OCI-LY3 (cell line): ENCODE results near the gene AFF2.

ENCODE experiments used
- CTCF ChIP-seq: fragments of 200-600, 300-600 bp; sonication (generic); IDR thresholded peaks from 2 replicates; pipeline ENCODE4 v1.5.1; 2014; ENCODE audit warnings: antibody characterized with exemption, low read length, low read depth
- EZH2phosphoT487 ChIP-seq: fragments of 200-600 bp; shearing (Covaris generic); IDR thresholded peaks from 2 replicates; pipeline ENCODE4 v1.6.1; 2018; ENCODE audit warnings: antibody characterized with exemption, mixed run types, low read depth

- TF ChIP-seq EZH2phosphoT487: no peak
- TF ChIP-seq CTCF: no peak
These were observed 288.0 kb downstream of the AFF2 start for GRCh38 chrX:148788449-148788848.
